ENCODE data around the gene TM4SF4. TPM values are rescaled to one million over a fixed set of nuclear protein-coding genes. Genes with fewer than 3 reads are reported as not detected.

TM4SF4 gene
- total RNA-seq, 1 donor from 2014 or later: not detected

GRCh38 chr3:149449182-149449581 lies 25.3 kb upstream of the TM4SF4 start:
- no peaks in the 10 kb centered on the region for H3K27me3 ChIP-seq
- no peaks in the 10 kb centered on the region for H4K20me1 ChIP-seq (ENCODE audit: low read depth)
- H3K36me3 Mint-ChIP-seq: peaks cover 5% of the 10 kb centered on the region
- H3K27me3 Mint-ChIP-seq (ENCODE audit: insufficient read depth, low read depth): peaks cover 2% of the 10 kb centered on the region
- H3K9ac ChIP-seq: no peak overlapping the region
- no peak overlapping the region for H3K4me3 ChIP-seq
- no peak overlapping the region for H3K27ac ChIP-seq
- H3F3A ChIP-seq (ENCODE audit: low read depth): no peaks in the 10 kb centered on the region
- peaks cover 5% of the 10 kb centered on the region for H3K9me3 ChIP-seq (ENCODE audit: low read depth)
- no peak overlapping the region for H3K4me3 Mint-ChIP-seq
- H2AFZ ChIP-seq (replicated peaks): no peak overlapping the region
- H3K4me1 ChIP-seq: peaks cover 4% of the 10 kb centered on the region
- H3K79me2 ChIP-seq (ENCODE audit: low read depth): no peaks in the 10 kb centered on the region
- H3K9me3 Mint-ChIP-seq: peaks cover 33% of the 10 kb centered on the region
- H3K4me2 ChIP-seq: no peak overlapping the region
- H3K27ac Mint-ChIP-seq: peak overlapping the region; percentile 78
- TF ChIP-seq EZH2phosphoT487 (IDR thresholded peaks at IDR 0.05): no peak
- TF ChIP-seq EZH2 (IDR thresholded peaks at IDR 0.05): no peak
- TF ChIP-seq CTCF (IDR thresholded peaks at IDR 0.05): no peak
- H3K36me3 ChIP-seq: no peaks in the 10 kb centered on the region
- DNase-seq (ENCODE audit: low spot score): no peak
- peaks cover 15% of the 10 kb centered on the region for H3K4me1 Mint-ChIP-seq

- H3K4me3 Mint-ChIP-seq: peak overlapping the region; percentile 13
- no peaks in the 10 kb centered on the region for H3K36me3 ChIP-seq
- H3K27ac Mint-ChIP-seq: peak overlapping the region; percentile 89
- DNase-seq (ENCODE audit: low spot score): peak; percentile 14
- H3K27me3 Mint-ChIP-seq (ENCODE audit: insufficient read depth, low read depth): peaks cover 2% of the 10 kb centered on the region
- H3K9ac ChIP-seq: no peak overlapping the region
- TF ChIP-seq CTCF (IDR thresholded peaks at IDR 0.05): no peak
- TF ChIP-seq EZH2phosphoT487 (IDR thresholded peaks at IDR 0.05): no peak
- no peak for TF ChIP-seq EZH2 (IDR thresholded peaks at IDR 0.05)
- H3K79me2 ChIP-seq (ENCODE audit: low read depth): no peaks in the 10 kb centered on the region
- peaks cover 4% of the 10 kb centered on the region for H3K4me1 ChIP-seq
- H3K9me3 ChIP-seq (ENCODE audit: low read depth): peaks cover 5% of the 10 kb centered on the region
- H3K4me3 ChIP-seq: no peak overlapping the region
- no peaks in the 10 kb centered on the region for H3F3A ChIP-seq (ENCODE audit: low read depth)
- no peaks in the 10 kb centered on the region for H3K27me3 ChIP-seq
- H3K36me3 Mint-ChIP-seq: peaks cover 5% of the 10 kb centered on the region
- H4K20me1 ChIP-seq (ENCODE audit: low read depth): no peaks in the 10 kb centered on the region
- H3K4me1 Mint-ChIP-seq: peaks cover 15% of the 10 kb centered on the region
- H2AFZ ChIP-seq (replicated peaks): peak overlapping the region; percentile 63
- H3K4me2 ChIP-seq: no peak overlapping the region
- H3K9me3 Mint-ChIP-seq: peaks cover 34% of the 10 kb centered on the region
- H3K27ac ChIP-seq: no peak overlapping the region
These were observed 24.7 kb upstream of the TM4SF4 start for GRCh38 chr3:149449799-149450198.

- peaks cover 15% of the 10 kb centered on the region for H3K4me1 Mint-ChIP-seq
- H3K79me2 ChIP-seq (ENCODE audit: low read depth): no peaks in the 10 kb centered on the region
- H3F3A ChIP-seq (ENCODE audit: low read depth): no peaks in the 10 kb centered on the region
- peaks cover 4% of the 10 kb centered on the region for H3K4me1 ChIP-seq
- TF ChIP-seq EZH2 (IDR thresholded peaks at IDR 0.05) (no peak), EZH2phosphoT487 (IDR thresholded peaks at IDR 0.05) (no peak), CTCF (IDR thresholded peaks at IDR 0.05) (no peak)
- H3K27ac Mint-ChIP-seq: peak overlapping the region; percentile 89
- no peaks in the 10 kb centered on the region for H3K27me3 ChIP-seq
- no peaks in the 10 kb centered on the region for H3K36me3 ChIP-seq
- no peak overlapping the region for H3K27ac ChIP-seq
- peaks cover 5% of the 10 kb centered on the region for H3K9me3 ChIP-seq (ENCODE audit: low read depth)
- peak overlapping the region; percentile 13 for H3K4me3 Mint-ChIP-seq
- peaks cover 2% of the 10 kb centered on the region for H3K27me3 Mint-ChIP-seq (ENCODE audit: insufficient read depth, low read depth)
- peaks cover 34% of the 10 kb centered on the region for H3K9me3 Mint-ChIP-seq
- H2AFZ ChIP-seq (replicated peaks): peak overlapping the region; percentile 63
- H4K20me1 ChIP-seq (ENCODE audit: low read depth): no peaks in the 10 kb centered on the region
- no peak overlapping the region for H3K4me3 ChIP-seq
- no peak for DNase-seq (ENCODE audit: low spot score)
- peaks cover 5% of the 10 kb centered on the region for H3K36me3 Mint-ChIP-seq
- H3K4me2 ChIP-seq: no peak overlapping the region
- H3K9ac ChIP-seq: no peak overlapping the region
These were observed 24.2 kb upstream of the TM4SF4 start for GRCh38 chr3:149450281-149450680.
